GM19438 (cell line): ENCODE measurements around the gene TUBA3D.
"Not testable (repeated sequence)": the region's sequence is repeated elsewhere in the genome, so short reads cannot be mapped to it uniquely, and the experiment has no call there.

ENCODE experiments used
- ATAC-seq: cut with Tn5 transposase; IDR thresholded peaks from one replicate; pipeline ENCODE4 v1.9.1; 2021; ENCODE audit warnings: low read depth; ENCODE audit not compliant: unreplicated experiment

The TUBA3D gene

DNA sequence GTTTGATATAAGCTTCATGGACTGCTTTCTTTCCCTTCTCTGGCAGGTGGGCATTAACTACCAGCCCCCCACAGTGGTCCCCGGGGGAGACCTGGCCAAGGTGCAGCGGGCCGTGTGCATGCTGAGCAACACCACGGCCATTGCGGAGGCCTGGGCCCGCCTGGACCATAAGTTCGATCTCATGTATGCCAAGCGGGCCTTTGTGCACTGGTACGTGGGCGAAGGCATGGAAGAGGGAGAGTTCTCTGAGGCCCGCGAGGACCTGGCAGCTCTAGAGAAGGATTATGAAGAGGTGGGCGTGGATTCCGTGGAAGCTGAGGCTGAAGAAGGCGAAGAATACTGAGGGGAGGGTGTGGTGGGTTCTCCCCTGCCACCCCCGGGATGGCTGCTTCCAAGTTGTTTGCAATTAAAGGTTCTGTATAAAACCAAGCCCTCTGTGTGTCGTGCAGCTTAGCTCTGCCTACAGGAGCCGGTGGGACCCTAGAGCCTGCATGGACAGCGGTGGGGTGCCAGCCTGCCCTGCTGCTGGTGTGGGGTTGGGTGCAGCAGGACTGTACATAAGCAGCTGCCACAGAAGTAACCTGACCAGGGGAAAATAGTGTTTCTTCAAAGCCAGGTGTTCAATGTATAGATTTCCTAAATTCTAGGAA lies 6.7 kb downstream of the TUBA3D start:
- not testable (repeated sequence) for ATAC-seq

DNA sequence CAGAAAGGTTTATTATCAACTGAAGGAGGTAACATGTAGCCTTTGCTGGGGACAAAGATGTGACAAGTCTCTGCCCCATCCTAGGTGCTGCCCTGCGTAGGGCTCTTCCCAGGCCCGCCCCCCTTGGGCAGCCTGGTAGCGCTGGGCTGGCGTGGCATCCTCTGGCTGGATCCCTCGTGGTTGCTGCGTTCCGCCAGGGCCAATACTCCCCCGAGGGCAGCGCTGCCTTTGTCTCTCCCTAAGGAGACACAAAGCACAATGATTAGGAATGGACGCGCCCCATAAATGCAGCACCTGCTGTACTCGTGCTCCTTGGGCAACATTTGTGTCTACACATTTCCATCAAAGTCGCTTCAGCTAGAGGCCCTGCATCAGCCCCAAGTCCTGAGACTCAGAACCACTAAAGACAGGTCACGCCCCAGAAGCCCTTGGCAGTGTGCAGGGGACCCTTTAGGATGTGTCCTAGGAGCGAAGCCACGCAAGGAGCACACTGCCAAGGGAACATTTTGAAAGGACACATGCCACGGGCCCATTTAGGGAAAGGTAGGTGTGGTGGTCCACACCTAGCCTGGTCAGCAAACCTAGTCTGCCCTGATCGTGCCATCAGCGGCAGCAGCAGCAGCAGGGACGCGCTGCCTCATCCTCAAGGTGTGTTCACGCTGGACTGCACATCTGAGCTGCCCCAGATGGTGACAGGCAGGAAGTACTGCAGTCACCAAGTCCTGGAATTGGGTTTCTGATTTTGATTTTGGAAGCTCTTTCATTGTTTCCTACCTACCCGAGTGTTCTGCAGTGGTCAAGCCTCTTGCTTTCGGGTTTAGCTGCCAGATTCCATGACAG lies 8.3 kb downstream of the TUBA3D start:
- not testable (repeated sequence) for ATAC-seq

GRCh38 chr2:131484906-131485460 lies 9.1 kb downstream of the TUBA3D start:
- ATAC-seq = not testable (repeated sequence)

GRCh38 chr2:131486201-131486902 lies 10.4 kb downstream of the TUBA3D start:
- not testable (repeated sequence) for ATAC-seq

GRCh38 chr2:131488306-131489205 lies 12.6 kb downstream of the TUBA3D start:
- no peak for ATAC-seq

DNA sequence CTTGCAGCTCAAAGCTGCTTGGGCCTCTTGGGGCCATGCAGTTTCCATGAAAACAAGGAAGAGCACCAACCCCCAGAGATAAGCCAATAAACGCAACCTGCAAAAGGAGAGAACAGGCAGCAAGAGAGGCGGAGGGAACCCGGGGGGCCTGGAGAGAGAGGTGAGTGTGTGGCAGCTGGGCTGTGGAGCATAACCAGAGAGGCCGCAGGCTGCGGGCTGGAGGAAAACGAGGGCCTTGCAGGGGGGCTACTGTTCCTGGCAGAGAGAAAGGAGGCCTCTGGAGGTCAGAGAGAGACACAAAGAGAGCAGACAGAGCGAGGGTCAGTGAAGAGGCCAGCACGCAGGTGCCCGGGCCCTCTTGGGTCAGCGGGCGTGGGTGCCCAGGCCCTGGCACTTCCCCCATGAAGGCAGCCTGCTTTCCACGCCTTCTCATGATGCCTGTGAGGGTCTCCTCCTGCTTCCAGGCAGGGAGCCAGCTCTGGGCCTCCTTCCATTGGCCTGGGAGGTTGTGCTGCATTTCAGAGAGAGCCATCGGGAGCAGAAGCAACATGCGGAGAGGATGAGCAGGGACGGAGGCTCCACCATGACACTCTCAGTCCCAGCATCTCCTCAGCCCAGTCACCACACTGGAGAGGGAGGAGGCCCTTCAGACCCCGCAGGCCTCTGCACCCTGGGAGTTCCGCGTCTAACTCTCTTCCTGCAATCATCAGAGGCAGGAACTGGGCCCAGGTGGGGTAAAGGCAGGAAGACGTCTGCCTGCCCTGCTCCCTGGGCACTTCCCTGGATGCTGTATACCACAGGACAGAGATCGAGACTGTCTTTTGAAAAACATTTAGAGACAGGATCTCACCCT lies 14.9 kb downstream of the TUBA3D start:
- peak; percentile 22 for ATAC-seq

DNA sequence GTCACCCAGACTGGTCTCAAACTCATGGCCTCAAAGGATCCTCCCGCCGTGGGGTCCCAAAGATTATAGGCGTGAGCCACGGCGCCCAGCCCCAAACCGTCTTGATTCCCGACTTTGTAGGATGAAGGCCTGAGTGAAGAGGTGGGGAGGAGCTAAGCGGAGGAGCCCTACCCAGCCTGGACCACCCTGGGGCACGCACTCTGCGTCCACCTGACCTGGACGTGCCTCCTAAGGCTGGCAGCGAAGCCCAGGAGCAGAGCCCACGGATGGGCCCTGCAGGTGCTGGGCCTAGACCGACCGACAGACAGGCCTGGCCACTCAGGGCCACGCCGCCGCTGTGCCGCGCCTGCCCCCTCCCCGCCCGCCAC lies 15.5 kb downstream of the TUBA3D start:
- not testable (repeated sequence) for ATAC-seq

GRCh38 chr2:131492015-131492417 lies 16.1 kb downstream of the TUBA3D start, which contains the start of gene MZT2A:
Gene MZT2A, minus strand, starts transcription at chr2:131492397. Its CDS starts 21 bp downstream, at chr2:131492376.
- peak; percentile 11 for ATAC-seq

DNA sequence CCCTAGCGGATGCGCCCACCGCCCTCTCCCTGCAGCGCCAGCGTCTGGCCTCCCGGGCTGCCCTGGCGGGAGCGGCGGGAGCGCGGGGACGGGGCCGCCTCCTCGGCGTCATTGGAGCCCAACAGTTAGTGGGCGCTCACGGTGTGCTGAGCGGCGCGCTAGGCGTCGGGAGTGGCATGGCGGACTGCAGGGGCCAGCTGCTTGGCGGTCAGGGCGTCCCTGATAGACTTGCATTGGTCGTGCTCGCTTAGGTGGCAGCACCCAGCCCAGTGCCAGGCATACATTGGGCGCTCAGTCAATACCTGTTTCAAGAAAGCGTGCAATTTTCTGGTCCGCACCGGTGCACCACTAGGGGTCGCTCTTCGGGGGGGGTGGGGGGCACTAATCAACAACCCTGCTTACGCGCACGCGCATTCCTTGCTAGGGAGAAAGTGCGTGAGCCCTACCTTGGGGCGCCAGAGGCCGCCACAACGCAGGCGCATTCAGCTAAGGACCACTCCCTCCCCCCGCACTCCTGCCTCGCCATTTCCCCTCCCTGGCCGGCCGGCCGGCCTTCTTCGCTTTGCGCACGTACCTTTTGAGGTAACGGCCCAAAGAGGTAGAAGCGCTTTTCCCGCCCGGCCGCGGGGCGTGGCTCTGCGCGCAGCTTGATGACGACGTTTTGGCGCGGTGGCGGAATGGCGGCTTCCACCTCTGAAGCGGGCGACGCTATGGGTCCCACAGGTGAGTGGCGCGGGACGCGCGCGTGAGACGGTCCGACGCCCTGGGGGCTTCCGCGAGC lies 16.7 kb downstream of the TUBA3D start:
- peak; percentile 64 for ATAC-seq

DNA sequence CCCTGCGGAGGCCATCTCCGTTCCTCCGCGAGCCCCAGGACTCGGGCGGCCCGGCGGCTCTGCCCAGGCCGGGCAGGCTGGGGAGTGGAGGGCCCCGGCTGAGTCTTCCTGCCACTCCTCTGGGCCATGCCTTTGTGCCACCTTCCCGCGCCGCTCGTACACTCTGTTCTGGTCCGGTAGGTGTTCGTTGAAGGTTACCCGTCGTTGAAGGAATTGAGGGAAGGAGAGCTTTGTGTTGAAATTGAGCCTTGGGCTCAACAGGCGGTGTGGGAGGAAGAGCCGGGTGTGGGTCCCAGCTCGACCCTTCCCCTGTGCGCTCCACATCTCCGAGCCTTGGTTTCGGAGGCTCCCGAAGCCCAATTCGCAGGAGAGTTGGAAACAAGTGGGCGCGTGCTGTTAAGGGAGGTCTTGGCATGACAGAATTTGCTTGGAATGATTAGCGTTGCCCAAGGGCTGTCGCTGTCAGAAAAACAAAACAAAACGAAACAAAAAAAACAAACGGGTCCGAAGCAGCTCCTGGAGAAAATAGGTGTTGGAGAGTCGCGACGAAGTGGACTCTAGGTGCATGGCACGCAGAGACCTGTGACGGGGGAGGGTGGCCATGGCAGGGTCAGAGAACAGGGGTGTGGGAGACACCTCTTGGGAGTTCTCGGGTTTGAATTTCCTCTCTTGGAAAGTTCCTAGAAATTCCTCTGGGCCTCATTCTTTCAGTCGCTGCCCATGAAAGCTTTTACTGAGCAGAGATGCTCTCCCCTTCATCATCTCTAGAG lies 17.5 kb downstream of the TUBA3D start:
- ATAC-seq = peak; percentile 23

DNA sequence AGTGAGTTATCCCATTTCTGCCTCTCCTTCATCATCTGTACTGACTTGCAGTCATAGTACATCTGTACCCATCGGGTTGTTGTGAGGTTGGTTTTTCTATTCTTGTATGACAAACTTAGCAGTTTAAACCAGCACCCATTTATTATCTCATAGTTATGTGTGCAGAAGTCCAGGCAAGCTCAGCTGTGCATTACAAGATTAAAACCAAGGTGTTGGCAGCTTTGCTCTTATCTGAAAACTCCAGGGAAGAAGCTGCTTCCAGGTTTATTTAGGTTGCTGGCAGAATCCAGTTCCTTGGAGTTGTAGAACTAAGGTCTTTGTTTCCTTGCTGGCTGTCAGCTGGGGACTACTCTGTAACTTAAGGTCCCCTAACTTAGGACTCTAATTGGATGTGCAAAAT lies 19.6 kb downstream of the TUBA3D start:
- not testable (repeated sequence) for ATAC-seq

- ATAC-seq = not testable (repeated sequence)
Measured at GRCh38 chr2:131498321-131498973, 22.5 kb downstream of the TUBA3D start.

DNA sequence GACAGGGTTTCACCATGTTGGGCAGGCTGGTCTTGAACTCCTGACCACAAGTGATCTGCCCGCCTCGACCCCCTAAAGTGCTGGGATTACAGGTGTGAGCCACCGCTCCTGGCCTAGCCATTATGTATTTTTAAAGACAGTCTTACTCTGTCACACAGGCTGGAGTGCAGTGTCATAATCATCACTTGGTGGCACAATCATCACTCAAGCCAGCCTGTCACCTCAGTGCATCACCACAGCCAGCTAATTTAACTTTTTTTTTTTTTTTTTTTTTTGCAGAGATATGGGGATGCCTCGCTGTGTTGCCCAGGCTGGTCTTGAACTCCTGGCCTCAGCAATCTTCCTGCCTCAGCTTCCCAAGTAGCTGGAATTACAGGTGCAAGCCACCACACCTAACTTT lies 27.7 kb downstream of the TUBA3D start:
- not testable (repeated sequence) for ATAC-seq

GRCh38 chr2:131504082-131504750 lies 28.3 kb downstream of the TUBA3D start:
- ATAC-seq = not testable (repeated sequence)

DNA sequence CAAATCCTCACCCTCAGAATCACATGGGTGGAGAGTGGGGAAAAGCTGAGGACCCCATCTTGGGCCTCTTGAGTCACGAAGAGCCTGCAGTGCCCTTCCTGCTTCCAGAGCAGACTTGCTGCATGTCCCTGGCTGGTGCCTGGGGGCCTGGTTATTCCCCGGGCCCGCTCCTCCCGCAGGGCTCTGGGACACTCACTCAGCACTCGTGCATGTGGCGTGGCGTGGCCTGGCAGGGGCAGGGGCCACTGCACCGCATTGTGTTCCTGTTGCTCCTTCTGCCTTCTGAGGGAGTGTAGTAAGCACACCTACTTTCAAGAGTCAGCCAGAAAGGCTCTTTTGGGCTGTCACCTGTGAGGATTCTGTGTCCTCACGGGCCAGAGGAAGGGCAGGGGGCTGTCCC lies 33.7 kb downstream of the TUBA3D start:
- no peak for ATAC-seq

DNA sequence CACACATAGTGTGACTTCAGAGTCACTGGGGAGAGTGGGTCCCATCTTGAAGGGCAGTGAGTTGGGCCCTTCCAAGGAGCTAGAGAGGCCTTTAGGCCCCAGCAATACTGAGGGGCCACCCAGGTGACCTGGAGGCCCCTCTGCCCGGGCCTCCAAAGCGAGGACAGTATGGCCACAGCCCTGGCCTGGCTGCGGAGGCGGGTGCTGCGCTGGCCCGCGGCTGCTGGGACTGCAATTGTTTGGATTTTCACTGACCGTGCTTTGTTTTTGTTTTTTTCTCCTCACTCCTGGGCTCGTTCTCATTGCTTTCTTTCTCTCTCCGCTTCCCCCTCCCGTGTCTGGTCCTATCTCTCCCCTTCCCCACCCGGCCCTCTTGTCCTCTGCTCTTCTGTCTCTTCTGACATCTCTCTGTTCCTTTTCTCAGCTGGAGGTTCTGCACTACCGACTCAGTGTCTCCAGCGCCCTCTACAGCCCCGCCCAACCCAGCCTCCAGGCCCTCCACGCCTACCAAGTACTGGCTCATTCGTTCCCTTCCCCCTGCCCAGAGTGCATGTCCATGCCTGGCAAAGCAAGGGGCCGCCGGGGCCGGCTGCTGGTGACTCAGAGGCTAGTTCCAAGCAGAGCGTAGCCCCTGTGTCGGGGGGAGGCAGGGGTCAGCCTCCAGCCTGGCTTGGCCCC lies 35.5 kb downstream of the TUBA3D start:
- not testable (repeated sequence) for ATAC-seq
